Neural crest cell (in vitro differentiated cells): ENCODE data around the gene PLBD2. TPM values are rescaled to one million over a fixed set of nuclear protein-coding genes. Genes with fewer than 3 reads are reported as not detected.

ENCODE experiments used
- DNase-seq: peaks from one replicate; pipeline ENCODE4 v3.0.0; 2021; ENCODE audit warnings: low read depth, mixed read lengths, low spot score
- H3K27ac Mint-ChIP-seq: one replicate; pipeline ENCODE4 v1.8.0; 2021; ENCODE audit warnings: mild to moderate bottlenecking, mixed read lengths; ENCODE audit not compliant: unreplicated experiment
- H3K27me3 Mint-ChIP-seq: 2 replicates; pipeline ENCODE4 v1.8.0; 2021; ENCODE audit warnings: low read depth, mild to moderate bottlenecking, mixed read lengths
- H3K36me3 Mint-ChIP-seq: 2 replicates; pipeline ENCODE4 v1.8.0; 2021; ENCODE audit warnings: low read depth, mild to moderate bottlenecking, mixed read lengths
- H3K4me1 Mint-ChIP-seq: 2 replicates; pipeline ENCODE4 v1.8.0; 2021; ENCODE audit warnings: mixed read lengths
- H3K4me3 Mint-ChIP-seq: one replicate; pipeline ENCODE4 v1.8.0; 2021; ENCODE audit warnings: mild to moderate bottlenecking, mixed read lengths
- H3K9me3 Mint-ChIP-seq: 2 replicates; pipeline ENCODE4 v1.8.0; 2021; ENCODE audit warnings: mixed read lengths
- total RNA-seq: library from RNA; stranded (reverse); gene quantifications from 2 replicates; pipeline ENCODE4 v1.2.1, GENCODE V29; 2021
- TF ChIP-seq, protein P1 (sequence below): fragments of 200-600 bp; sonication (generic); conservative IDR thresholded peaks from 2 replicates; pipeline ENCODE4 v1.5.0; 2021; ENCODE audit warnings: antibody characterized with exemption, mild to moderate bottlenecking

Gene PLBD2
- total RNA-seq, 1 donor from 2014 or later = 36.6 TPM

DNA sequence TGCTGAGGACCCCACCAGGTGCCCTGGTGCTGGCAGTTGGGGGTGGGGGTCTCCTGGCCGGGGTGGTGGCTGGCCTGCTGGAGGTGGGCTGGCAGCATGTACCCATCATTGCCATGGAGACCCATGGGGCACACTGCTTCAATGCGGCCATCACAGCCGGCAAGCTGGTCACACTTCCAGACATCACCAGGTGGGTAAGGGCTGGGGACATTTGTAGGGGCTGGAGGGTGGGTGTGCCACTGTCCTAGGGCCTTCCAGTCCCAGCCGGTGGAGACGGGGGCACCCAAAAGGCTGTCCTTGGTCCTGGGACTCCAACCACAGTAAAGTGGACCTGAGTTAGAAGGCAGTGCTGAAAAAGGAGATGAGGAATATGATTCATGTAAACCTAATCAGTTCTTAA is 77.0 kb downstream of the PLBD2 start:
- Mint-ChIP-seq H3K4me3 (no peak overlapping the region), H3K36me3 (no peaks in the 10 kb centered on the region), H3K9me3 (no peaks in the 10 kb centered on the region), H3K27me3 (peaks cover 15% of the 10 kb centered on the region), H3K4me1 (no peaks in the 10 kb centered on the region), H3K27ac (no peak overlapping the region)
- no peak for DNase-seq
- TF ChIP-seq, protein P1, sequence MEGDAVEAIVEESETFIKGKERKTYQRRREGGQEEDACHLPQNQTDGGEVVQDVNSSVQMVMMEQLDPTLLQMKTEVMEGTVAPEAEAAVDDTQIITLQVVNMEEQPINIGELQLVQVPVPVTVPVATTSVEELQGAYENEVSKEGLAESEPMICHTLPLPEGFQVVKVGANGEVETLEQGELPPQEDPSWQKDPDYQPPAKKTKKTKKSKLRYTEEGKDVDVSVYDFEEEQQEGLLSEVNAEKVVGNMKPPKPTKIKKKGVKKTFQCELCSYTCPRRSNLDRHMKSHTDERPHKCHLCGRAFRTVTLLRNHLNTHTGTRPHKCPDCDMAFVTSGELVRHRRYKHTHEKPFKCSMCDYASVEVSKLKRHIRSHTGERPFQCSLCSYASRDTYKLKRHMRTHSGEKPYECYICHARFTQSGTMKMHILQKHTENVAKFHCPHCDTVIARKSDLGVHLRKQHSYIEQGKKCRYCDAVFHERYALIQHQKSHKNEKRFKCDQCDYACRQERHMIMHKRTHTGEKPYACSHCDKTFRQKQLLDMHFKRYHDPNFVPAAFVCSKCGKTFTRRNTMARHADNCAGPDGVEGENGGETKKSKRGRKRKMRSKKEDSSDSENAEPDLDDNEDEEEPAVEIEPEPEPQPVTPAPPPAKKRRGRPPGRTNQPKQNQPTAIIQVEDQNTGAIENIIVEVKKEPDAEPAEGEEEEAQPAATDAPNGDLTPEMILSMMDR = no peak

DNA sequence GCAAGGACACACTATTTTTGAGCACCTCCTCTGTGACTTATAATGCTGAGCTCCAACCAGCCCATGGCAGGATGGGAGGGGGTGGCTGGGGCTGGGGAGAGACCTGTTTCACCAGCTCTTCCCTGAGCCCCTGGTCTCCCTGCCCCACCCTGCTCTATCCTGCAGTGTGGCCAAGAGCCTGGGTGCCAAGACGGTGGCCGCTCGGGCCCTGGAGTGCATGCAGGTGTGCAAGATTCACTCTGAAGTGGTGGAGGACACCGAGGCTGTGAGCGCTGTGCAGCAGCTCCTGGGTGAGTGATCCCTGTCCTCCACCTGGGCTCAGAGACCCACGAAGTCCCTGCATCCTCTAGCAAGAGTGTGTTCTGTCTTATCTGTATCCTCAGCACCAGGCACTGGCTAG is 78.2 kb downstream of the PLBD2 start:
- H3K27ac Mint-ChIP-seq = no peak overlapping the region
- H3K4me3 Mint-ChIP-seq = no peak overlapping the region

DNA sequence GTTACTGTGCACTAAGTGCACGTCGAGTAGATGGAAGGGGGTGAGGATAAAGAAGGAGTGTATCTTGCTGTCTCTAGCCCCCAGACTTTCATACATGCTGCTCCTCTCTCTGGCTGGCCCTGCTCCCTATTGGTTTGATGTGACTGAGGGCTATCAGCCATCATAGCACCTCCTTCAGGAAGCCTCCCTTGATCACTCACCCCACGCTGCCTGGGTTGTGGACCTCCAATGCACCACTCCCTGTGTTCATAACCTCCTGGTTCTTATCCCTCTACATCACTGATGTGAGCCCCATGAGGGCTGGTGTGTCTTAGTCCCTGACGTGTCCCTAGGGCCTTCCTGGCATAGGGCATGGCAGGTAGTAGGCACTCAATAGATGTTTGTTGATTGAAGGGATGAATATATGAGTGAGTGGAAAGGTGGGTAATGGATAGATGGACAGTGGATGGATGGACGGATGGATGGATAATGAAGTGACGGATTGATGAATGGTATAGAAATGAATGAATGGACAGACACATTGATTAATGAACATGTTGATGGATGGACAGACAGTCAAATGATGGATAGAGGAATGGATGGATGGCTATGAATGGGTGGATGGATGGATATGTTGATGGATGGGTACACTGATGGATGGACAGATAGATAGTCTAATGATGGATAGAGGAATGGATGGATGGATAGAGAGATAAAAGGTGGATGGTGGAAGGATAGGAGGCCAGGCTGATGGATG is 78.8 kb downstream of the PLBD2 start:
- no peaks in the 10 kb centered on the region for H3K9me3 Mint-ChIP-seq
- peaks cover 17% of the 10 kb centered on the region for H3K27me3 Mint-ChIP-seq
- no peak overlapping the region for H3K4me3 Mint-ChIP-seq
- no peak for DNase-seq
- no peak overlapping the region for H3K27ac Mint-ChIP-seq
- TF ChIP-seq, protein P1 = no peak
- H3K4me1 Mint-ChIP-seq = no peaks in the 10 kb centered on the region
- no peaks in the 10 kb centered on the region for H3K36me3 Mint-ChIP-seq

More for the DNA sequence above, 78.2 kb downstream of the PLBD2 start:
- peaks cover 17% of the 10 kb centered on the region for H3K27me3 Mint-ChIP-seq
- H3K9me3 Mint-ChIP-seq = no peaks in the 10 kb centered on the region
- H3K36me3 Mint-ChIP-seq = no peaks in the 10 kb centered on the region
- H3K4me1 Mint-ChIP-seq = no peaks in the 10 kb centered on the region
- DNase-seq = no peak
- TF ChIP-seq, protein P1 = no peak

DNA sequence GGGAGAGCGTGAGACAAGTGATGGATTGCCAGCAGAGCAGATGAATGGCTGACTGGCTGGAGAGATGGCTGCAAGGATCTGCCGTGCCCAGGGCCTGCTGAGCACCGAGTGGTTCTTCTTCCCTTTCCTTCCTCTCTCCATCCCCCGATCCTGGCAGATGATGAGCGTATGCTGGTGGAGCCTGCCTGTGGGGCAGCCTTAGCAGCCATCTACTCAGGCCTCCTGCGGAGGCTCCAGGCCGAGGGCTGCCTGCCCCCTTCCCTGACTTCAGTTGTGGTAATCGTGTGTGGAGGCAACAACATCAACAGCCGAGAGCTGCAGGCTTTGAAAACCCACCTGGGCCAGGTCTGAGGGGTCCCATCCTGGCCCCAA is 79.3 kb downstream of the PLBD2 start:
- H3K27me3 Mint-ChIP-seq = peaks cover 20% of the 10 kb centered on the region
- H3K27ac Mint-ChIP-seq = no peak overlapping the region
- H3K4me3 Mint-ChIP-seq = no peak overlapping the region
- no peaks in the 10 kb centered on the region for H3K36me3 Mint-ChIP-seq
- H3K4me1 Mint-ChIP-seq = no peaks in the 10 kb centered on the region
- TF ChIP-seq, protein P1 = no peak
- H3K9me3 Mint-ChIP-seq = no peaks in the 10 kb centered on the region
- DNase-seq = no peak

DNA sequence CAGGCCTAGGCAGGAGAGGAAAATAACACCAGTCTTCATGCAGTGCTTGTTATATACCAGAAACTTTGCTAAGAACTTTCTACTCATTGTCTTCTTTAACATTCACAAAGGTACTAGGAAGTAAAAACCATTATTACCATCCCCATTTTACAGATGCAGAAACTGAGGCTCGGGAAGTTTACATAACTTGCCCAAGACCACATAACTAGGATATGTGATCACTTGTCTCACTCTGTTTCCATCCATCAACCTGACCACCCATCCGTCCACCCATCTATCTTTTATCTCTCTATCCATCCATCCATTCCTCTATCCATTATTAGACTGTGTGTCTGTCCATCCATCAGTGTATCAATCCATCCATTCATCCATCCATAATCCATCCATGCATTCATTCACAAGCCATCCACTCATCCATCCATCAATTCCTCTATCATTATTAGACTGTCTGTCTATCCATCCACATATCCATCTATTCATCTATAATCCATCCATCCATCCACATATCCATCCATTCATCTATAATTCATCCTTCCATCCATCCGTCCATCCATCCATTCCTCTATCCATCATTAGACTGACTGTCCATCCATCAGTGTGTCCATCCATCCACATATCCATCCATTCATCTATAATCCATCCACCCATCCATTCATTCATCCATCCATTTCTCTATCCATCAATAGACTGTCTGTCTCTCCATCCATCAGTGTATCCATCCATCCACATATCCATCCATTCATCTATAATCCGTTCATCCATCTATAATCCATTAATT is 80.3 kb downstream of the PLBD2 start:
- TF ChIP-seq, protein P1 = no peak
- Mint-ChIP-seq H3K9me3 (no peaks in the 10 kb centered on the region), H3K36me3 (no peaks in the 10 kb centered on the region), H3K4me3 (no peak overlapping the region), H3K4me1 (no peaks in the 10 kb centered on the region), H3K27me3 (peaks cover 23% of the 10 kb centered on the region), H3K27ac (no peak overlapping the region)
- DNase-seq = no peak
